ENCODE results near the gene BMP5.

BMP5 gene

DNA sequence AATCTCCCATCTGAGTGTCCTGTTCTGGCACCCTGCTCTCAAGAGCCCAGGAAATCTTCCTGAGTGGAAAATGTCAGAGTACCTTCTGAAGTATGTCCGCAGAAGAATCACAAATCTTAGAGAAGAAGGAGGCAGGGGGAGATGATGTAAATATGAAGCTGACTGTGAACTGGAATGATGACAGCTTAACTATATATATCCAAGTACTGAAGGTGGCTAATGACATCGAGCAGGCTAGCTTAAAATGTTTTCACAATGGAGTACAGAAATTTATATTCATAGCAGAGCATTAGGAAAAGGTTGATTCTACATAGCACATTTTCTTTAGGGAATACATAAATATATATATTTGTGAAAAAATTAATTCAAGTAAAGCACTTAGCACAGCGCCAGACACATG, 64.3 kb downstream of the BMP5 start:
- DNase-seq (ENCODE audit: low read depth): no peak

DNA sequence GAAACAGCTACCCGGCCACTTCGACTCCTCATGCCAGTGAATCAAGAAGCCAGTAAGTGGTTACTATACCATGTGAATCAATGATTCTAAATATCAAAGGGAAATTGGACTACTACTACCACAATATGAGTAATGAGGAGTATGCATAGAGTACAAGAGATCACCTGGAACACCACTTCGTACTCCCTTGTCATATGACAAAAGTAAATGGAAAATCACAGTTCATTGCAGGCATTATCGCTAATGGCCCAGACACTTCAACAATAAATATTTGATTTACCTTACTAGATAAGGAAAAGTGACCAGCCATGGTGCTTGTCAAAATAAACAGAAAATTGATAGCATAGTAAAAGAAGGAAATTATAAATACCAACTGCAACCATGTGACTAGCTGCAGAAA, 73.1 kb downstream of the BMP5 start:
- DNase-seq (ENCODE audit: low read depth): no peak

DNA sequence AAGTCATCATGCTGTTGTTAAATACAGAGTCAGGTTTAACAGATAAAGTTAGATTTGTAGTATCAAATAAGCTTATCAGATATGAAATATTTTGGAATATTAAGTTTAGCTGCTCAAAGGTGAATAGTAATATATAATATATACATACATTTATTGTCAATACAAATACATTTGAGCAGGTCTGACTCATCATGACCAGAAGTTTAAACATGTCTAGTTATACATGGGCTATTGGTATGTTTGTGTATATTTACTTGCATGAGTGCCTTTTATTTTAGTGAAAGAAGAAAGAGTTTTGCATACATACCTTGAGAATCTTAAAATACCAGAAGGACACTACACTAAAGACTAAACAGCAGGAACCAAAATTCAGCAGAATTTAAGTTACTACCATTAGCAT, 76.8 kb downstream of the BMP5 start:
- no peak for DNase-seq (ENCODE audit: low read depth)

DNA sequence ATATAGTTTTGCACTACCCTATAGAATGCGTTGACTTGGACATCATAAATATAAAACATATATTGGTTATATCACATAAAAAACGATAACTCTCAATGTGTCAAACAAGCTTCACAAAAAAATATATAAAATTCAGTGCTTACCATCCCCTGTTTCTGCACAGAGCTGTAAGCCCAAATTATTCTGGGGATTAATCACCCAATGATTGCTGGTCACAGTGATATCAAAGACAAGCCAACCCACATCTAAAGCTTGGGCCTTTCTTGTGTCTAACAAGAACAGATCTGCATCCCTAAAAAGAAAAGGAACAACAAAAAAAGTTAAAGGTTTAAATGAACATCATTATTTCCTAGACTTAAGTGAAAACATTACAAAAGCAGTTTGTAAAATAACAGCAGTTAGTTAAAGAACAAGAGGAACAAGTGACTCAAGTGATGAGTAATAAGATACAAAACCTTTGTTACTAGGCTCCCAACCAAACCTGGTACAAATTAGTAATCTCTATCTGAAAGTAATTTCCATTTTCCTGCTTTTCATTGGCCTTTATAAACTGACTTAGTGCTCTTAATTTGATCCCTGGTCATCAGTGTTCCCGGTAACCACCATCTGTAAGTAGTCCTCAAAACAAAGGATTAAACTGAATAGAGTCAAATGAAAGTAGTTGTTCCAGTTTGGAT, 81.1 kb downstream of the BMP5 start:
- DNase-seq (ENCODE audit: low read depth): no peak

DNA sequence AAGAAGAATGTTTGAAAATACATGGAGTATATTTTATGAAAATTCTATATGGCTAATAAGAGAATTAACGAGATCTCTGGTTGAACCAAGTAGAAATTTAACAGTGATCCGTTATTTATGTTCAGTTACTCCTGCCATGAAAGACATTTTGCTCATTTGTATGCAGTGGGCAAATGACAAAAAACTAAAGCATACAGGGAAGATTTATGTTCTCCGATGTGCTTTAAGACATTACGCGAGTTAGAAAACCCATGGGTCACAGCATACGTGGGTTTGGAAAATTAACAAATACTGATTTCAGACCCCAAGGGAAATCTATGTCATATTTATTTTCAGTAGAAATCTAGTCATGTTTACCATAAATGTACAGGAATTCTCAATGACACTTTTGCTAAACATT, 90.1 kb downstream of the BMP5 start:
- no peak for DNase-seq (ENCODE audit: low read depth)

DNA sequence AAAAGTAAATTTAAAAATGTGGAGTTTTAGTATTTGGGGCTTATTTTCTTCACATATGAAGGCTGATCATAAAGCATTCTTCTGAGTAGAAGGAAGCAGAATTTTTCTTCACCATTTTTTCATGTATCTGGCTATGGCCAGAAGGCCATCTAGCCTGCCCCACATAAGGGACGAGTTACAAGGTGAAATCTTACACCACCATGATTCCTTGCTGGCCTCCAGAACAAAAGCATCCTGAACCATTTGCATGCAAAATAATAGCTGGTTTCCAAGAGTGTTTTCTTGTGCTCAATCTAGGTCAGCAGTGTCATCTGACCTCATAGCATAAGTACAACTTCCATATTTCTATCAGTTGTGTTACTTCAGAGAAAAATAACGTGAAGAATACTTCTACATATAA, 93.1 kb downstream of the BMP5 start:
- no peak for DNase-seq (ENCODE audit: low read depth)

DNA sequence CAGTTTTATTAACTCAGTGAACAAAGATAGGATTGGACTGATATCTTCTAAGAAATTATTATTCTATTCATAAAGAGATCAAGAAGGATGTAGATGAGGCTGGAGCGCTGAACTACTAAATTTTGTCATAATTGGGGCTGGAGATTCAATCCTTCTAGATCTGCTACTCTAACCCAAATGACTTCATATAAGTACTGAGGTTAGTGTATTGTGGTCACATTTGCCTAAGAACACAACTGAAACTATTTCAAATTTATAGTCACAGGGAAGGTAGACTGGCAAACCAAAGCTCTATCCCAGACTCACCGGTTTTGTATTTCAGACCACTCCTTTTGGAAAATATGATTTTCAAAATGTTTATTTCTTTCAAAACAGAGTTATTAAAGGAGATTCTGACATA, 96.7 kb downstream of the BMP5 start:
- no peak for DNase-seq (ENCODE audit: low read depth)

DNA sequence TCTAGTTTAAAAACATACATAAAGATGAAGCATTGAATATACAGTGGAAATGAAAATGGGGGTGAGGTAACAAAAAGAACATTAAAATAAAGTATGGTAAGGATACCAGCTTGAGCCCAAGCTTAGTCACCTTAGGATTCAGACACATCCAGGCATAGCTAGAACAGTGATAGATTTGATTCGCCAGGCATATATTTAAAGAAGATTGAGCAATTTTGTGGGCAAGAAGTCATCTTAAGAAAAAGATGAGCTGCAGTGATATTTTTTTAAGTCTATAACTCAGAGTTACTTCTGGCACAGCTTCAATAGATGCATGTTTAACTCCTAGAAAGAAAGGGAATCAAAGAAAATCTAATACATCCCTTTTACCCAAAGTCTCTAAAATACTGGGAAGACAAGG, 97.9 kb downstream of the BMP5 start:
- DNase-seq (ENCODE audit: low read depth): no peak

DNA sequence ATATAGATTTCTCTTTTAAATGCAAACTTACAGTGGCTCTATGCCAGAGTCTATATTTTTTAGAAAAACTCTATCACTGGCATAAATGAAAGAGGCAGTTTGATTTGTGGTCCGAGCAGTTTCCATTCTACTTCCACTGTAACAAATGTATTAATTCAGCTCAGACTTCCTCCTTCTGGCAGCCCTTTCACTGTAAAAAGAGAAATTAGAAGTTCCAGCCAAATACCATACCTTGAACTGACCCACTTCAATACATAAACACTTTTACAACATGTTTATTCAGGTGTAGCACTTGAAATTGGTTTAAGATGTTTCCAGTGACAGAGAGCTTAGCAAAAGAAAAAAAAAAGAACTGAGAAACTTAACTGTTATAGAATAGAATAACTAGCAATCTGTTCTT, 99.3 kb downstream of the BMP5 start:
- no peak for DNase-seq (ENCODE audit: low read depth)

DNA sequence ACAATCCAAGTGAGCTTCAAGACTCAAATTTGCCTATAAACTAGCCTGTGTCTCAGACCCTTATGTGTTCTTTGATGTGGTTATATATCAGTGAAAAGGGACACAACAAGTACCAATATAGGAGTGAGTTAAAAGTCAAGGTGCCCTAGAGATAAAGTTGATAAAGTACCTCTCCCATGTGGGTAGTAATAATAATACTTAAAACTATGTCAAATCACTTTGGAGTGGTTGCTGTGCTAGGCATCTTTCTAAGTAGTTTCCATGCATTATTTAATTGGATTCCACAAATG, 100.4 kb downstream of the BMP5 start:
- DNase-seq (ENCODE audit: low read depth): no peak

DNA sequence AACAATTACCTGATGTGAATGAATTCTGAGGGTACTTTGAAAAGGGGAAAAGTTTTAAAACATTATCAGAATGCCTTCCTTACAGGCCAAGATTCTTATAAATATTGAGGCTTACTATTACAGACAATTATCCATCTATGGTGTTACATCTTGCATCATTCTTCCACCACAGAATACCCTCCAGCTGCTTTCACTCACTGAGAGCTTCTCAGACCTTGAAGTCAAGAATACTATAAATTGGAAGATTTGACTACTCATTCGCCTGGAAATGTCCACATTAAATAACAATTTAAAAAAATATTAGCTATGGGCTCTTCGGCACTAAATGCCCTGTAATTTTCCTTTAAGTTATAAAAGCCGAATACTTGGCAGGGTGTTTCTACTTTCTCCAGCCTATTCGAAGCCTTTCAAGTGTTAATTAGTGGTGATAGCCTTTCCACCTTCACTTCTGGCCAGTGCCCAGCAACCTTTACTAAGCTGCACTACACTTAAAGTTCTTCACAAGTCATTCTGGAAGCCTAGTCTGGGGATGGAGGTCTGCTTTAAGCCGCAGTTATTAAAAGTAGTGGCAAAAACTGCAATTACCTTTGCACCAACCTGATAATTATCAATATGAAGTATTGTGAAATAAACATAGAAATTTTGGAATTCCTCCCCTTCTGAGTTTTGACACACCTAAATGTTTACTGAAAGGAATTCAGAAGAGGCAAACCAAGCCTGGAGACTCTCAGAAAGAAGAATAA, 100.9 kb downstream of the BMP5 start:
- no peak for DNase-seq (ENCODE audit: low read depth)

DNA sequence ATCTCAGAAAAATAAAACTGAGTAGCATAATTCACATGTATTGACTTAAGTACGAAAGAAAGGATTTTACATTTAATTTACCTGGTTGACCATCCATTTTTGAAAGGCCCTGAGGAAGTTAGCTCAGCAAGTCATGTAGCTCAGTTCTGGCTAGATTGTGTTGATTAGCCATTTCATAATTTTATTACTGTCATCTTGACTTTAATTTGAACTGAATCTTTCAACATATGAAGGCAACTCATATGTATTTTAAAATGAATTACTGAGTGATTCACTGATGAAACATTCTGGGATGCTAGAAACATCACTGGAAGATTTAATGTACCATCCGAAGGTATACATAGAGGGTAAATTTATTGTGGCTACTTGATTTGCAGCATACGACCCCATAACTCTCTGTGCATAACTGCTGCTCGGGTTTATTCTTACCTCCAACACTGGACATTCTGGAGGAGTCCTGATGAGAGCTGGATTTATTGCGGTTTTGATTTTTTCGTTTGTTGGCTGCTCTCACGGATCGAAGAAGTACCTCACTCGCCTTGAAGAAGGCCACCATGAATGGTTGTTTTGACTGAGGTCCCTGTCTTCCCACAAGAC, 101.7 kb downstream of the BMP5 start:
- DNase-seq (ENCODE audit: low read depth): no peak

DNA sequence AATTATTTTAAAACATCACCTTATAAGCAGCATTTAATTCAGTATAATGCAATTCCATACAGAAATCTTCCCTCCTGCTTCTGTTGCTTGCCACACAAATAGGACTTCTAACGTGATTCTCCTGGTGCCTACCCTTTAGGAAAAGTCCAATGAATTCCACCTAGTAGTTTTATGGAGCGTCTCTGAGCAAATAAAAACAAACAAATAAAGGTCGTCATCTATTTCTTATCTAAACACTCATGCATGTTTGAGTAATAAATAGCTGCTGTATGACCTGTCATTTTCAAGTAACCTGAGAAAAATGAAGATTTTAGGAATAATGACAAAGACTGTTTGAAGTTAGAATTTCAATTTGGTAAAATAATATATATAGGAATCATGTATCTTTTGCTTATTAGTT, 102.7 kb downstream of the BMP5 start:
- no peak for DNase-seq (ENCODE audit: low read depth)

DNA sequence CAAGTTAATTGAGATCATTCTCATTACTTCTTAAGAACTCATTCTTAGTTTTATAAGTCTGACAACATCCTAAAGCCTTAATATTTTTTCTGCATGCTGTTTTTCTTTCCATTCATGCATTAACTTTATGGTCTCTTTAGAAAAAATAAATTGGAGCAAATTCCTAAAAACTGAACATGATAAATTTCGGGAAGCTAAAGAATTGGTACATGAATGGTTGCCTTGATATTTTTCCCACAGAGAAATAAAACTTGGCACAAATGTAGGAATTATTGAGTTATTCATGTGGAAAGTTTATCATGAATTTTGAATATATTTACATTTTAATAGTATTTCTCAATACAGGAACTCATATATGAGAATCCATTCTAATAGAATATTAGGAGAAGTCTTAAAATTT, 115.9 kb downstream of the BMP5 start:
- no peak for DNase-seq (ENCODE audit: low read depth)

DNA sequence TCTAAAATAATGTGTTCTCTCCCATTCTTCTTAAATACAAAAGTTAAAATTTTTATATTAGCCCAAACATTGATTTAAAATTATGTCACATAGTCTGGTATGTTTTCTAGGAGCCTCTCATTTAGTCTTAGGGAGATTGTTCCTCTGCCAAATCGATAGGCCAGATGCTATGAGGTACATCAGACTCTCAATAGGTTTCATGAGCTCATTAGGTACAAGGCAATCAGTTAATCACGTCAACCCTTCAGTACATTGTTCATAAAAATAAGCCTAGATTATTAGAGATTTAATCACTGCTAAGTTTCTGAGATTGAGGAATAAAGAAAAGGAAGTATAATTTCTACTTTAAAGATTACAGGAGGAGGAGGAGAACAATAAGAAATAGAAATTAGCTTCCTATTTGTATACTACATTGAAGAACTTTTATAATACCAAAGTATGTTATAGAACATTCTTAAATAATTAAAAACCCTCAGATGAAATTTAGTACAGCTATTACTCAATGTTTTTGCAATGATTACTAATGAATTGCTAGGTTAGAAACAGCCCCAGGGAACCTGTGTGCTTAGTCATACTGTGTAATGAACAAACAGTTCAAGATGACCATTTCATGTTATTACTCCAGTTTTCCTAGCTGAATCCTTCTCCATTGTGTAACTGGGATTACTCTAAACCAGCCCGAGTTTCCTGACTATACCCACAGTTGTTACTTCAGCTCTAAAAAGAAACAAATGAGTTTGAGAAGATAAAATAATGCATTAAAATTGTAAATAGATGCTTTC, 117.0 kb downstream of the BMP5 start:
- DNase-seq (ENCODE audit: low read depth): no peak

DNA sequence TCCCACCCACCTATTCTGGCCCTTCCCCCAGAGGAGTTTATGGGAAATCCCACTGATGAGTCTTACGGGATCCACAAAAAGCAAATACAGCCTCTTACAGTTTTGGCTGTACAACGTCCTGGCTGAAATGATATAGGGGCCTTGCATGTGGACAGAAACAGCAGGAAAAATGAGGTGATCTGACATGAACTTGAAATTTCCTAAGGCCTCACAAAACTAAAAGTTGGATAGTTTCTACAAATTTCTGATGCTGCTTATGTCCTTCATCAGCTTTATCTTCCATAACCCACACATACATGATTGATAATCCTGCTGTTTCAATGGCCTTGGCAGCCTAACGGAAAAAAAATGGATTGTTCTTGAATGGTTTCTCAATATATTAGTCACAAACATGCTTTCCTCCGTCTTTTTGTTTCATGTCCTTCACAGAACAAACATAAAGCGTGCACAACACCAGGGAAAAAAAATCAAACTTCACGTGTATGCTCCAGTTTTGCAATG, 118.8 kb downstream of the BMP5 start:
- DNase-seq (ENCODE audit: low read depth): no peak

DNA sequence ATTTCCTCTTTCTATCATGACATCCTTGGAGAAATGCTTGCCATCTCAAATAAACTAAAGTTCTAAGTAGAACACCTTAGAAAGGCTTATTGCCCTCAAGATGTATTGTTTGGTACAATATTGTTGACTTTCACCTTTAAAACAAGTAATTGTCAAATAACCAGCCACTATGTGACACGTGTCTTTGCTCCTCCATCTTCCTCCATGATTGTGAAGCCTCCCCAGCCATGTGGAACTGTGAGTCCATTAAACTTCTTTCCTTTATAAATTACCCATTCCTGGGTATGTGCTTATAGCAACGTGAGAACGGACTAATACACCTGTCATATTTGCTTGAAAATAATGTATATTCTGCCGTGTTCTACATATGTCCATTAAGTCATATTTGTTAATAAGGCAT, 126.5 kb downstream of the BMP5 start:
- DNase-seq (ENCODE audit: low read depth): no peak

DNA sequence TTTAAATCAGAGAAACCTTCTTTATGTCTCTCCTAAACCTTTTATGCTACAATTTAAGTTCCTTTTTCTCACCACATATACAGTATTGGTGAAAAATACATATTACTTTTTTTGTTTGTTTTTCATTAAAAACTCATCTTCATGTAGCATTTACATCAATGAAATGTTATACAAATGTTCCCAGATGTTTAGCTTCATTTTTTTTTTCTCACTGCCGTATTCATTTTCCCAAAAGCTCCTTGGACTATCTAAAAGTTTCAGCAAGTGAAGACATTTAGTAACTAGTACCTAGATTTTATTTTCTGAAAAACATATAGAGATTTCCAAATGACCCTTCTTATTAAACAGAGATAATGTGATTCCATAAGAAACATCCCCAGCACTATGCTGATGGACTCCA, 128.9 kb downstream of the BMP5 start:
- DNase-seq (ENCODE audit: low read depth): no peak

DNA sequence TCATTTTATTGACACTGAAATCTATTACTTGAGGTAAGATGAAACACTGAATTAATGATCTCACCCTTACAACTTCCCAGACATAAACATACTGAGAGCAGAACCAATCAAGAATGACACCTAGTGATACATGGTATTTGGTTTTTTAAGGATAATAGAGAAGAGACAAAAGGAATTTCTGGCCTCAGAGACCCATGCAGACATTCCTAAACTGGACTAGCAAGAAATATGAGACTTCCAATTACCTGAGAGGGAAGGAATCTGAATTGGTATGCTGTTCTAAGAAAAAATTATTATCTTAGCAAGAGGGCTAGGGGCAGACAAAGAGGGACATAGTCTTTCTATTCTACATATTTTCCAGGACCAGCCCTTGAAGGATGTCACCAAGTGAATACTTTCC, 141.1 kb downstream of the BMP5 start:
- no peak for DNase-seq (ENCODE audit: low read depth)

DNA sequence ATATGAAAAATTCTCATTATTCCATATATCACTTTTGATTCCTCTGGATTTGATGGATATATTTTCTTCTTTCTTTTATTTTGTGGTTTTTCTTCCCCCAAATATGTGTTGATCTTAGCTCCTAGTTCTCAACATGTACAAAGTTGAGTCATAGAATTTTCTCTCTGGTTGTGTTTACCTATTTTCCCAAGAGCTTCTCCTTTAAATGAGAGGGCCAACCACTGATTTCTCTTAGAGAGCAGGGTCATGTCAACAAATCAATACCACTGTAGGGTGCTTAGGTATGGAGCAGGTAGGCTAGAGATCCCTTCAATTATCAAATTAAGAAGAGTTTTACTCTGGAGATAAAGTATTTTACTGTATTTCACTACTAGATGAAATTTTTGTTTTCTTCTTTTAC, 145.7 kb downstream of the BMP5 start:
- DNase-seq (ENCODE audit: low read depth): no peak

DNA sequence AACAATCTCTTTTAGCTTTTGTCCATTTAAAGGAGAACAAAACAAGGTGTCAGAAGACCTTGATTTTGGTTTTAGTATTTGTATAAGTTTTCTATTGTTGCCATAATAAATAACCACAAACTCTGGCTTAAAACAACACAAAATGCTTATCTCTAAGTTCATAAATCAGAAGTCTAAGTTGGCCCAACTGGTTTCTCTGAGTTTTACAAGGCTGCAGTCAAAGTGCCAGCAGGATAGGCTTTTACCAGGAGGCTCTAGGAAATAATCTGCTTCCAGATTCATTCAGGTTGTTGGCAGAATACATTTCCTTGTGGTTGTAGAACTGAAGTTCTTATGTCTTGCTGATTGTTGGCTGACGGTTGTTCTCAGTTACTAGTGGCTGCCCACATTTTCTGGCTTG, 149.2 kb downstream of the BMP5 start:
- DNase-seq (ENCODE audit: low read depth): no peak

DNA sequence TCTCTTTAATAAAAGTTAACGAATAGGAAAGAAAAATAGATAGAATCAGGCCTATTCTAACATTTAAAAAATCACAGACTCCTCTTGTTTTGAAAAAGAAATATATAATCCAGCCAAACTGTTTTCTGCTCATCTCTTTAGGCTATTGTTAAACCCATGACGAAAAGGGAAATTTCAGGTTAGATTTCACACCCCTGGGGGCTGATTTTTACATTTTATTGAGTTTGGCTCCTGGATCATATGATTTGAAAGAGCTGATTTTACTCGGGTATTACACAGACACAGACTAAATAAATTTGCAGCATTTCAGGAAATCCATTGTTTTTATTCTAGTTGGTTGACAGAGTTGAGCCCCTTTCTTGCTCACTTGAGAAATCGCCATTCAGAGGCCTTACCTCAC, 160.6 kb downstream of the BMP5 start:
- no peak for DNase-seq (ENCODE audit: low read depth)

DNA sequence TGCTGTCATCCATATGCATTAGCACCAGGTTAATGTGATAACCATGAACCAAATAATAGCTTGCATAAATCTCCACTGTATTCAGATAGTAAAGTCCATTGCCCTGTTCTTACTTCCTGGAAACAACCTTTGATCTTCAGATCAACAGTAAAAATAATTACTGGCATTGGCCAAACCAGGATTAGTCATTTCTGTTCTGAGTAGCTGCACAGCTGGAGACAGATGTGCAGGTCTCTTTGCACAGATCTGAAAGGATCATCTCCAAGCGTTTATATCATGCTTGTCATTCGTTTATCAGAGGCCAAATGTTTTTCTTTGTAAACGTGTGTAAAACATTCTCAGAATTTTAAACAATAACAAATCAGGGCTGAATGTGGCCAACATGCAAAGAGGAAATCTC, 162.0 kb downstream of the BMP5 start:
- DNase-seq (ENCODE audit: low read depth): no peak

Data from HS-27A (cell line).